H1 (cell line): ENCODE results near the gene RBMS2. TPM values are rescaled to one million over a fixed set of nuclear protein-coding genes. Genes with fewer than 3 reads are reported as not detected.

Experiments used
- CTCF ChIA-PET: fragments of 300-600 bp; sonication (Branson Sonifier 250); formaldehyde crosslinking; loops from one replicate; lab custom pipeline; 2021; ENCODE audit not compliant: partially characterized antibody; lab: Charles Lee
- POLR2A ChIA-PET: fragments of 300-600 bp; sonication (Branson Sonifier 250); formaldehyde crosslinking; loops from one replicate; lab custom pipeline; 2021; ENCODE audit warnings: inconsistent platforms; ENCODE audit not compliant: partially characterized antibody; lab: Charles Lee
- DNase-seq, 2 experiments: peaks; one replicate each; pipeline versions ENCODE4 v3.0.0 to v3.0.0-alpha.2; 2010 to 2022; ENCODE audit warnings: low spot score in 2 of 2, low read depth in 1 of 2, mixed read lengths in 1 of 2
- FAIRE-seq: peaks from 2 replicates; lab custom pipeline; 2011; peaks lifted over from hg19 to GRCh38; lab: Jason Lieb, UNC
- H2AFZ ChIP-seq: 2 replicates; pipeline ENCODE4 v1.8.1; 2012; ENCODE audit warnings: low read length, inconsistent platforms
- H2AK5ac ChIP-seq: 2 replicates; pipeline ENCODE4 v1.6.1; 2013; ENCODE audit warnings: low read depth, low read length
- H2BK120ac ChIP-seq: replicated peaks from 2 replicates; pipeline ENCODE3; 2013; ENCODE audit warnings: low read depth, low read length, inconsistent platforms
- H2BK12ac ChIP-seq: 2 replicates; pipeline ENCODE4 v1.6.1; 2013; ENCODE audit warnings: low read depth, low read length
- H2BK15ac ChIP-seq: 2 replicates; pipeline ENCODE4 v1.6.1; 2013; ENCODE audit warnings: low read length
- H2BK20ac ChIP-seq: 2 replicates; pipeline ENCODE4 v1.6.1; 2013; ENCODE audit warnings: low read length
- H2BK5ac ChIP-seq: 2 replicates; pipeline ENCODE4 v1.6.1; 2013; ENCODE audit warnings: low read depth, low read length
- H3K14ac ChIP-seq: 2 replicates; pipeline ENCODE4 v1.6.1; 2013; ENCODE audit warnings: inconsistent platforms; ENCODE audit not compliant: insufficient read length
- H3K18ac ChIP-seq: 2 replicates; pipeline ENCODE4 v1.6.1; 2013; ENCODE audit warnings: low read length; ENCODE audit errors: extremely low read depth
- H3K23ac ChIP-seq: 2 replicates; pipeline ENCODE4 v1.6.1; 2013; ENCODE audit warnings: inconsistent platforms; ENCODE audit not compliant: insufficient read length
- H3K23me2 ChIP-seq: 2 replicates; pipeline ENCODE4 v1.6.1; 2013; ENCODE audit warnings: low read depth, low read length
- H3K27ac ChIP-seq: 2 replicates; pipeline ENCODE4 v1.6.1; 2011; ENCODE audit warnings: low read depth, low read length, inconsistent platforms
- H3K27me3 ChIP-seq, 4 experiments: replicated peaks in 1 of 4; 1 replicate in 1 of 4; 2 replicates in 3 of 4; pipeline versions ENCODE4 v1.6.1 to v1.8.1; 2011 to 2013; ENCODE audit warnings: low read length in 3 of 4, mild to moderate bottlenecking in 3 of 4, inconsistent platforms in 2 of 4, mixed read lengths in 2 of 4, moderate library complexity in 1 of 4; ENCODE audit not compliant: control insufficient read depth in 3 of 4, insufficient read depth in 3 of 4; ENCODE audit errors: extremely low read depth in 1 of 4
- H3K36me3 ChIP-seq, 4 experiments: 2 replicates each; pipeline versions ENCODE4 v1.6.1 to v1.8.1; 2011 to 2013; ENCODE audit warnings: mild to moderate bottlenecking in 4 of 4, low read length in 3 of 4, moderate library complexity in 2 of 4, control low read depth in 1 of 4, inconsistent platforms in 1 of 4; ENCODE audit not compliant: insufficient read depth in 4 of 4, control insufficient read depth in 2 of 4
- H3K4ac ChIP-seq: replicated peaks from 2 replicates; pipeline ENCODE3; 2013; ENCODE audit warnings: low read length, low read depth, mixed read lengths, inconsistent platforms; ENCODE audit not compliant: insufficient read length
- H3K4me1 ChIP-seq, 4 experiments: replicated peaks in 1 of 4; 1 replicate in 1 of 4; 2 replicates in 3 of 4; pipeline versions ENCODE4 v1.6.1 to v1.8.1; 2011 to 2013; ENCODE audit warnings: low read length in 3 of 4, inconsistent platforms in 2 of 4, mixed read lengths in 1 of 4; ENCODE audit not compliant: insufficient read depth in 4 of 4, control insufficient read depth in 3 of 4
- H3K4me2 ChIP-seq, 2 experiments: 2 replicates each; pipeline versions ENCODE4 v1.6.1 to v1.8.1; 2011 to 2013; ENCODE audit warnings: low read depth in 2 of 2, low read length in 2 of 2, control low read depth in 1 of 2, inconsistent platforms in 1 of 2, mild to moderate bottlenecking in 1 of 2; ENCODE audit not compliant: insufficient read depth in 1 of 2
- H3K4me3 ChIP-seq, 4 experiments: fragments of 200-600, 300-600 bp in 1 of 4; sonication (generic), shearing (Covaris generic), sonication (Bioruptor Twin) in 1 of 4; 2 replicates each; pipeline versions ENCODE4 v1.5.1 to v1.8.1; 2011 to 2016; ENCODE audit warnings: low read length in 4 of 4, low read depth in 3 of 4, control low read depth in 2 of 4, inconsistent platforms in 2 of 4, mild to moderate bottlenecking in 2 of 4, mixed read lengths in 1 of 4, moderate library complexity in 1 of 4; ENCODE audit not compliant: insufficient read depth in 2 of 4; ENCODE audit errors: extremely low read depth in 1 of 4
- H3K56ac ChIP-seq: replicated peaks from 2 replicates; pipeline ENCODE3; 2013; ENCODE audit warnings: low read depth, mild to moderate bottlenecking, mixed read lengths, low read length, inconsistent platforms; ENCODE audit not compliant: insufficient read length
- H3K79me1 ChIP-seq: 2 replicates; pipeline ENCODE4 v1.6.1; 2013; ENCODE audit warnings: low read depth, low read length, control low read depth
- H3K79me2 ChIP-seq, 2 experiments: 2 replicates each; pipeline versions ENCODE4 v1.6.1 to v1.8.1; 2012 to 2013; ENCODE audit warnings: low read length in 2 of 2, mild to moderate bottlenecking in 2 of 2, inconsistent platforms in 1 of 2; ENCODE audit not compliant: insufficient read depth in 2 of 2, control insufficient read depth in 1 of 2
- H3K9ac ChIP-seq, 4 experiments: replicated peaks in 1 of 4; 1 replicate in 1 of 4; 2 replicates in 3 of 4; pipeline versions ENCODE4 v1.6.1 to v1.8.1; 2011 to 2013; ENCODE audit warnings: low read depth in 3 of 4, low read length in 3 of 4, control low read depth in 2 of 4, mild to moderate bottlenecking in 2 of 4, moderate library complexity in 2 of 4, inconsistent platforms in 1 of 4; ENCODE audit errors: extremely low read depth in 1 of 4
- H3K9me3 ChIP-seq, 2 experiments: 2 replicates each; pipeline versions ENCODE4 v1.6.1 to v1.8.1; 2012 to 2013; ENCODE audit warnings: mild to moderate bottlenecking in 2 of 2, moderate library complexity in 2 of 2, control low read depth in 1 of 2, inconsistent platforms in 1 of 2, low read depth in 1 of 2, low read length in 1 of 2, mixed read lengths in 1 of 2; ENCODE audit not compliant: insufficient read depth in 2 of 2
- H4K20me1 ChIP-seq, 2 experiments: replicated peaks in 1 of 2; 2 replicates each; pipeline versions ENCODE3 to v1.8.1; 2011 to 2013; ENCODE audit warnings: inconsistent platforms in 2 of 2, low read length in 2 of 2, mild to moderate bottlenecking in 1 of 2; ENCODE audit not compliant: insufficient read depth in 2 of 2, control insufficient read depth in 1 of 2
- H4K5ac ChIP-seq: 2 replicates; pipeline ENCODE4 v1.6.1; 2013; ENCODE audit warnings: low read length, low read depth, mixed read lengths, inconsistent platforms; ENCODE audit not compliant: insufficient read length
- H4K8ac ChIP-seq: 2 replicates; pipeline ENCODE4 v1.8.0; 2013; ENCODE audit warnings: mild to moderate bottlenecking, moderate library complexity, low read length, inconsistent platforms; ENCODE audit not compliant: insufficient read depth; ENCODE audit errors: extremely low read depth
- H4K91ac ChIP-seq: replicated peaks from 2 replicates; pipeline ENCODE3; 2013; ENCODE audit warnings: low read length, mixed read lengths, inconsistent platforms; ENCODE audit not compliant: insufficient read length
- BRCA1 ChIP-seq: IDR thresholded peaks from 2 replicates; pipeline ENCODE4 v1.6.1; 2012; ENCODE audit warnings: low read depth, low read length, improper control_type of control experiment
- CBX5 ChIP-seq: fragments of 300-800, 300-1000 bp; sonication (generic); IDR thresholded peaks from 2 replicates; pipeline ENCODE4 v1.7.1; 2016; ENCODE audit warnings: antibody characterized with exemption, low read length, low read depth
- CHD2 ChIP-seq: IDR thresholded peaks from 2 replicates; pipeline ENCODE4 v1.6.1; 2012; ENCODE audit warnings: low read length, improper control_type of control experiment
- CTBP2 ChIP-seq: IDR thresholded peaks from 2 replicates; pipeline ENCODE4 v1.7.0; 2011; ENCODE audit warnings: borderline replicate concordance, mild to moderate bottlenecking, moderate library complexity, mixed read lengths, low read length; ENCODE audit not compliant: insufficient read depth, insufficient read length
- FOSL1 ChIP-seq: IDR thresholded peaks from 2 replicates; pipeline ENCODE4 v1.6.1; 2011; ENCODE audit warnings: mild to moderate bottlenecking, low read depth, low read length, moderate library complexity; ENCODE audit not compliant: insufficient read depth
- HDAC6 ChIP-seq: IDR thresholded peaks from one replicate; pipeline ENCODE4 v1.7.1; 2012; ENCODE audit warnings: low read depth, mild to moderate bottlenecking, inconsistent platforms, low read length, moderate library complexity
- MAFK ChIP-seq: IDR thresholded peaks from 2 replicates; pipeline ENCODE4 v1.6.1; 2012; ENCODE audit warnings: low read depth, mild to moderate bottlenecking, improper control_type of control experiment, low read length
- POLR2AphosphoS5 ChIP-seq: IDR thresholded peaks from 2 replicates; pipeline ENCODE4 v1.6.1; 2011; ENCODE audit warnings: low read depth, low read length
- SAP30 ChIP-seq: fragments of 300-600 bp; sonication (generic); IDR thresholded peaks from 2 replicates; pipeline ENCODE4 v1.7.1; 2012; ENCODE audit warnings: low read length, moderate library complexity, mild to moderate bottlenecking, inconsistent platforms; ENCODE audit not compliant: insufficient read depth, insufficient replicate concordance
- SP1 ChIP-seq: IDR thresholded peaks from 2 replicates; pipeline ENCODE4 v1.6.1; 2011; ENCODE audit warnings: low read depth, low read length
- SRF ChIP-seq: IDR thresholded peaks from 2 replicates; pipeline ENCODE4 v1.6.1; 2011; ENCODE audit warnings: mild to moderate bottlenecking, low read depth, low read length, moderate library complexity
- YY1 ChIP-seq: IDR thresholded peaks from 2 replicates; pipeline ENCODE4 v1.6.1; 2011; ENCODE audit warnings: low read depth, mild to moderate bottlenecking, low read length
- WGBS, 2 experiments: shearing (Covaris generic) in 1 of 2; methylation state at CpG; one replicate each; pipeline versions ENCODE4 v1.1.6 to v1.1.7; 2013 to 2015; ENCODE audit warnings: low lambda C conversion rate in 2 of 2, mixed read lengths in 2 of 2, inconsistent platforms in 1 of 2, low coverage in 1 of 2, missing lambda C conversion rate in 1 of 2; ENCODE audit not compliant: insufficient replicate concordance in 2 of 2, insufficient coverage in 1 of 2, insufficient read length in 1 of 2; ENCODE audit errors: extremely low coverage in 1 of 2, missing lambda C conversion rate in 1 of 2; 5-methylcytosine and 5-hydroxymethylcytosine counted together
- polyA plus RNA-seq, 7 experiments: library from polyadenylated mRNA; depleted of rRNA in 3 of 7; stranded (reverse) in 5 of 7; unstranded in 2 of 7; fragments of >200 nt in 5 of 7; fragments of 200-250 nt in 2 of 7; gene quantifications; 1 replicate in 5 of 7; 2 replicates in 1 of 7; 4 replicates in 1 of 7; pipeline versions ENCODE4 v1.2.1 to v1.2.3, GENCODE V29; 2011 to 2013; ENCODE audit warnings: missing spikeins in 2 of 7, mixed read lengths in 2 of 7
- total RNA-seq: library from RNA; stranded (reverse); fragmentation: NEBNext Ultra II Directional; extraction: Animal tissue kit (Norgen Biotek cat#: 25700); gene quantifications from 2 replicates; pipeline ENCODE4 v1.2.1, GENCODE V29; 2021
- TF ChIP-seq, protein P1 (sequence below): IDR thresholded peaks from 2 replicates; pipeline ENCODE4 v1.6.1; 2012; ENCODE audit warnings: low read length, inconsistent platforms

The RBMS2 gene
- total and polyA plus RNA-seq, 2 of the 8 experiments (the other 6 are each of a cell fraction or from before 2014, with no cell fraction given), result 9.6 to 31.3 TPM

DNA sequence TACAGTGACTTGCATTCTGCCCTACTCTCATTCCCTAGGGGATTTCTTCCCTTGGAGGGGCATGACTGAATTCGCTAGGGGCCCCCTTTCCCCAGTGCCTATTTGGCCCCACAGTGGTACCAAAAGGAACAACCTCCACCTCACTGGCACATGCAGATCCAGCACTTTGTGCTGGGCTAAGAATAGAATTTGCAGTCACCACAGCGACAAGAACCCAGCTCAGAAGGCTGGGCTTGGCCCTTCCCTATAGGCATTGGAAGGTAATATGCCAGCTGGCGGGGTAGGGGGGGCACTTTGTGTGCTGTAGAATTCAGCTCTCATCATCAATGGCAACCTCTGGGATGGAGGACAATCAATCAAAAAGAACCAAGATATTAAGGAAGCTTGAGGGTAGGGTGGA, 94.6 kb downstream of the RBMS2 start:
- Histone ChIP-seq H3K14ac (no peak overlapping the region), H4K5ac (no peak overlapping the region), H2BK120ac (no peak overlapping the region), H3K56ac (no peak overlapping the region), H2BK20ac (no peak overlapping the region), H3K79me1 (peaks cover 2% of the 10 kb centered on the region), H3K4me1 (no peaks in the 10 kb centered on the region), H4K91ac (no peak overlapping the region), H2BK12ac (no peak overlapping the region), H2BK15ac (no peak overlapping the region), H2BK5ac (no peak overlapping the region), H3K23me2 (no peaks in the 10 kb centered on the region), H3K79me2 (peaks cover 4 to 33% of the 10 kb centered on the region in 2 experiments; a peak in 3 of 4 replicates), H3K9me3 (no peaks in the 10 kb centered on the region), H3K23ac (no peak overlapping the region), H3K27ac (no peak overlapping the region), H4K20me1 (peaks cover 0 to 7% of the 10 kb centered on the region in 2 experiments), H3K9ac (no peak overlapping the region), H2AFZ (no peak overlapping the region), H2AK5ac (no peak overlapping the region), H3K18ac (no peak overlapping the region), H3K4ac (no peak overlapping the region), H4K8ac (0 out of 2 replicates have a peak overlapping the region, but pooled peaks have one; percentile 38), H3K27me3 (no peaks in the 10 kb centered on the region), H3K4me3 (no peak overlapping the region), H3K4me2 (no peak overlapping the region), H3K36me3 (peaks cover 30 to 65% (median 49%) of the 10 kb centered on the region in 4 experiments)
- 96% methylated on average over 3 of the region's 3 CpGs; no CpG with 5 or more reads in 1 of the 2 experiments for WGBS, 2 experiments
- ChIA-PET CTCF (interaction anchor here (1.0 to 2.0 kb wide), 4 partner anchors 15 to 99 kb away, joined by 3 to 8 read pairs (median 6); no protein-coding TSS in a partner anchor), POLR2A (interaction anchor here (0.9 to 1.6 kb wide), 4 partner anchors 8 to 94 kb away, joined by 3 to 6 read pairs (median 3); partner anchors contain the start of gene ATP5F1B)
- FAIRE-seq (no peak), DNase-seq (no peak)
- TF ChIP-seq CHD2 (no peak), SAP30 (no peak), POLR2AphosphoS5 (no peak), CBX5 (no peak), HDAC6 (no peak), SP1 (no peak), FOSL1 (no peak), YY1 (no peak), BRCA1 (no peak), MAFK (no peak), SRF (no peak), CTBP2 (no peak)
- TF ChIP-seq, protein P1, sequence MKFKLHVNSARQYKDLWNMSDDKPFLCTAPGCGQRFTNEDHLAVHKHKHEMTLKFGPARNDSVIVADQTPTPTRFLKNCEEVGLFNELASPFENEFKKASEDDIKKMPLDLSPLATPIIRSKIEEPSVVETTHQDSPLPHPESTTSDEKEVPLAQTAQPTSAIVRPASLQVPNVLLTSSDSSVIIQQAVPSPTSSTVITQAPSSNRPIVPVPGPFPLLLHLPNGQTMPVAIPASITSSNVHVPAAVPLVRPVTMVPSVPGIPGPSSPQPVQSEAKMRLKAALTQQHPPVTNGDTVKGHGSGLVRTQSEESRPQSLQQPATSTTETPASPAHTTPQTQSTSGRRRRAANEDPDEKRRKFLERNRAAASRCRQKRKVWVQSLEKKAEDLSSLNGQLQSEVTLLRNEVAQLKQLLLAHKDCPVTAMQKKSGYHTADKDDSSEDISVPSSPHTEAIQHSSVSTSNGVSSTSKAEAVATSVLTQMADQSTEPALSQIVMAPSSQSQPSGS, result no peak
